Esophagus squamous epithelium (tissue), 5 donors: Measurements from ENCODE around the gene SH3GLB2. TPM values are rescaled to one million over a fixed set of nuclear protein-coding genes. Genes with fewer than 3 reads are reported as not detected.
"Not testable (repeated sequence)": the region's sequence is repeated elsewhere in the genome, so short reads cannot be mapped to it uniquely, and the experiment has no call there.

ENCODE experiments used
- DNase-seq: peaks from one replicate; lab custom pipeline; 2025; lab: John Stamatoyannopoulos, UW
- H3K27ac ChIP-seq, 4 donors: fragments of 200-600 bp; sonication (generic); one replicate each; pipeline ENCODE4 v1.5.1; 2016 to 2019; ENCODE audit warnings: mild to moderate bottlenecking in 1 of 4
- H3K27me3 ChIP-seq, 4 donors: fragments of 200-600 bp; sonication (generic); 1 replicate in 3 of 4; 2 replicates in 1 of 4; pipeline versions ENCODE4 v1.5.1 to v1.6.0; 2017 to 2021; ENCODE audit warnings: antibody characterized with exemption in 1 of 4
- H3K36me3 ChIP-seq, 3 donors: fragments of 200-600 bp; sonication (generic); one replicate each; pipeline ENCODE4 v1.5.1; 2016 to 2019
- H3K4me1 ChIP-seq, 3 donors: fragments of 200-600 bp; sonication (generic); one replicate each; pipeline ENCODE4 v1.5.1; 2017 to 2019
- H3K4me3 ChIP-seq, 4 donors: fragments of 200-600 bp; sonication (generic); 1 replicate in 3 of 4; 2 replicates in 1 of 4; pipeline ENCODE4 v1.5.1; 2016 to 2019; ENCODE audit warnings: mild to moderate bottlenecking in 2 of 4, moderate library complexity in 1 of 4
- H3K9me3 ChIP-seq, 3 donors: fragments of 200-600 bp; sonication (generic); one replicate each; pipeline ENCODE4 v1.5.1; 2016 to 2019
- POLR2A ChIP-seq, 4 donors: fragments of 450-650 bp; IDR thresholded peaks; one replicate each; pipeline ENCODE4 v1.6.1; 2017; ENCODE audit warnings: antibody characterized with exemption in 4 of 4, mild to moderate bottlenecking in 4 of 4, moderate library complexity in 3 of 4
- WGBS, 2 donors: methylation state at CpG; one replicate each; pipeline ENCODE4 v1.1.5; 2018; 5-methylcytosine and 5-hydroxymethylcytosine counted together
- intact Hi-C: fragments of 100-400 bp; cut with DNase I; formaldehyde crosslinking; loops from one replicate; pipeline ENCODE4 v1.15.0; 2022
- total RNA-seq, 4 donors: library from RNA; depleted of rRNA; stranded (reverse); fragments of >200 nt; gene quantifications; one replicate each; pipeline ENCODE4 v1.1.0, GENCODE V29; 2016
- TF ChIP-seq, protein P1 (sequence below), 6 experiments: fragments of 450-650 bp in 4 of 6; fragments of 200-600 bp in 2 of 6; sonication (generic) in 2 of 6; IDR thresholded peaks; one replicate each; pipeline ENCODE4 v1.5.1; 2016 to 2019; ENCODE audit warnings: antibody characterized with exemption in 6 of 6, mild to moderate bottlenecking in 4 of 6, moderate library complexity in 4 of 6
- donor health status: DM: yes; HTN: yes; CAD: no.

Gene SH3GLB2
- total RNA-seq, 4 donors from 2014 or later = 70.3 to 169 (median 113) TPM

DNA sequence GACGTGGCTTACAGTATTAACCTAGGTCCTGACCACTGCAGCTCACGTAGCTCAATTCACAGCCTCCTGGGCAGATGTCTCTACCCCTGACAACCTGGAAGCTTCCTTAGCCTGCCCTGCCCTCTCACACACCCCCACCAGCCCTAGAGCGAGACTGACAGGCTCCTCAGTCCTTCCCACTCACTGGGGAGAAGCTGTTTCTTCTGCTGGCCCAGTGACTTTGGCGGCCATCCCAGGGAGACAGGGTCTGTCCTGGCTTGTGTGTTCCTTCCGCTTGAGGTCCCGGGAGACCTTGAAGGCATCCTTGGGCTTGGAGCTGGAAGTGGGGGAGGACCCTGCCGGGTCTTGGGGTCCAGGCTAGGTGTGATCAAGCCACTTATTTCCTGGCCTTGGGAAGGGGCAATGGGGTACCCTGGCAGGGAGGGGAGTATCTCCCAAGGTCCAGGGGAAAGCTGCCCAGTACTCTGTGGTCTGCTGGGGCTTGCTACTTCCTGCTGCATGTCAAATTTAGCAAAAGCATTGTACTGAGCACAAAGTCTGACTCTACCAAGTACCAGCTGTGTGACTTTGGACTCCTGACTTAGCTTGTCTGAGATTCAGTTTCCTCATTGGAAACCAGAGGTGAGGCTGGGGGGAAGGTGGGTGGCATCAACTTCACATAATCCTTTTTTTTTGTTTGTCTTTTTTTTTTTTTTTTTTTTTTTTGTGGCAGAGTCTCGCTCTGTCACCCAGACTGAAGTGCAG lies 10.2 kb upstream of the SH3GLB2 start:
- WGBS, 2 donors = 38 to 86% methylated on average over 1 to 7 of the region's 8 CpGs
- Histone ChIP-seq H3K27ac (peak overlapping the region; percentile 82 to 96 (median 90)), H3K9me3 (no peaks in the 10 kb centered on the region), H3K27me3 (no peaks in the 10 kb centered on the region), H3K4me3 (peak overlapping the region; percentile 76 to 98 (median 90)), H3K36me3 (peaks cover 11 to 37% (median 12%) of the 10 kb centered on the region in 3 donors), H3K4me1 (peaks cover 15 to 45% (median 18%) of the 10 kb centered on the region in 3 donors)
- TF ChIP-seq, protein P1, sequence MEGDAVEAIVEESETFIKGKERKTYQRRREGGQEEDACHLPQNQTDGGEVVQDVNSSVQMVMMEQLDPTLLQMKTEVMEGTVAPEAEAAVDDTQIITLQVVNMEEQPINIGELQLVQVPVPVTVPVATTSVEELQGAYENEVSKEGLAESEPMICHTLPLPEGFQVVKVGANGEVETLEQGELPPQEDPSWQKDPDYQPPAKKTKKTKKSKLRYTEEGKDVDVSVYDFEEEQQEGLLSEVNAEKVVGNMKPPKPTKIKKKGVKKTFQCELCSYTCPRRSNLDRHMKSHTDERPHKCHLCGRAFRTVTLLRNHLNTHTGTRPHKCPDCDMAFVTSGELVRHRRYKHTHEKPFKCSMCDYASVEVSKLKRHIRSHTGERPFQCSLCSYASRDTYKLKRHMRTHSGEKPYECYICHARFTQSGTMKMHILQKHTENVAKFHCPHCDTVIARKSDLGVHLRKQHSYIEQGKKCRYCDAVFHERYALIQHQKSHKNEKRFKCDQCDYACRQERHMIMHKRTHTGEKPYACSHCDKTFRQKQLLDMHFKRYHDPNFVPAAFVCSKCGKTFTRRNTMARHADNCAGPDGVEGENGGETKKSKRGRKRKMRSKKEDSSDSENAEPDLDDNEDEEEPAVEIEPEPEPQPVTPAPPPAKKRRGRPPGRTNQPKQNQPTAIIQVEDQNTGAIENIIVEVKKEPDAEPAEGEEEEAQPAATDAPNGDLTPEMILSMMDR (IDR thresholded peaks at IDR 0.05) = no peak
- no peak for TF ChIP-seq POLR2A (IDR thresholded peaks at IDR 0.05)
- intact Hi-C loops = no loop called here
- no peak for DNase-seq

DNA sequence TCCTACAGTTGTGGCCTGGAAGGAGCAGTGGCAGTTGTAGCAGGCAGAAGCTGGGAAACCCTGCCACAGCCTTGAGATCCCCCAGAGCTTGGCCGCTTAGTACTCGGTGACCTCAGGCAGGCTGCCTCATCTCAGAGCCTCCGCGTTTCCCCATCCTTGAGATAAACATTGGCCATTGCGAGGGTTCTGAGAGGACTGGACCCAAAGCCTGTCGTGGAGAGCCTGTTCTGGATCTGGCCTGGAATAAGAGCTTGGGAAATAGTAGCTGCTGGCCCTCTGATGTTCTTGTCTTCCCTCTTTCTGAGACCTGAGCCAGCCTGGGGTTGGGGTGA lies 9.6 kb upstream of the SH3GLB2 start:
- peak overlapping the region; percentile 82 to 96 (median 90) for H3K27ac ChIP-seq
- peaks cover 15 to 45% (median 18%) of the 10 kb centered on the region in 3 donors for H3K4me1 ChIP-seq

DNA sequence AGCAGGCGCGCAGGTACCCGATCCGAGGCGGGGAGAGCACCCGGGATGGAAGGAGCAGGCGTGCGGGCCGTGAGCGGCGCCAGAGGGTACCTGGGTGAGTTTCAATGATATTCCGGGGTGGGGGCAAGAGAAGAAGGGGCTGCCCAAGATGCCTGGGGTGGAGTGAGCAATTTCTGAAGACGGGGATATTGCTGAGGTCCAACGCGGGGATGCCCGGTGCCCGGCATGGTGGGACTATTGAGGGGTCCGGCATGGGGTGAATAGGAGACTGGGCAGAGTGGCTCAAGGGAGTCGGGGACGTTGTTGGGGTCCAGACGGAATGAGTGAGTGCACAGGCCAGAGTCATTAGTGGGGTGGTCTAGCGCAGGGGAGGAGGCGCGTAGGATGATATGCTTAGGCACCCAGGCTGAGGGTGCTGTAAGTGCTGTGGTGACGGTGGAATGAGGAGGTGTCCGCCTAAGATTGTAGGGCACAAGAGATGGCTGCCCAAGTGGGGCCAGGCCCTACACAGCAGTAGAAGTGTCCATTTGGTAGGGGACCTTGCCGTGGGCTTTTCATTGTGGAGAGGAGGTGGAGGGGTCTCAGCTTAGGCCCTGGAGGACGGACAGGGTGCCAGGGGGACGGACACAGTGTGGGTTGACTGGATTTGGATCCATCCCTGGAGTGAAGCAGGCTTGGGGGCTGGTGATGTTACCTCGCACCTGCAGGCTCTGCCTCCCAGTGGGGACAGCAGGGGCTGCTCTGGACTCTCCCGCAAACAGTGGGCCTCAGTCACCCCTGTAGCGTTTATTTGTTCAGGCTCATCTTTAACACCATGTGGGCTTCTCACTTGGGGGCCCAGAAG lies 9.0 kb upstream of the SH3GLB2 start:
- DNase-seq = no peak
- Histone ChIP-seq H3K36me3 (peaks cover 3 to 26% (median 6%) of the 10 kb centered on the region in 3 donors), H3K27me3 (no peaks in the 10 kb centered on the region), H3K27ac (peak overlapping the region; percentile 82 to 96 (median 90)), H3K4me1 (peaks cover 15 to 45% (median 18%) of the 10 kb centered on the region in 3 donors), H3K4me3 (peak overlapping the region; percentile 76 to 98 (median 90)), H3K9me3 (no peaks in the 10 kb centered on the region)
- intact Hi-C loops = no loop called here
- 7% methylated on average over 24 to 26 of the region's 32 CpGs for WGBS, 2 donors
- TF ChIP-seq POLR2A (IDR thresholded peaks at IDR 0.05) = no peak
- TF ChIP-seq, protein P1 (IDR thresholded peaks at IDR 0.05) = no peak

More for the DNA sequence above, 9.6 kb upstream of the SH3GLB2 start:
- H3K27me3 ChIP-seq = no peaks in the 10 kb centered on the region
- peak overlapping the region; percentile 76 to 98 (median 90) for H3K4me3 ChIP-seq
- WGBS, 2 donors = 27% methylated on average over 2 of the region's 6 CpGs; no CpG with 5 or more reads in 1 of the 2 donors
- no peaks in the 10 kb centered on the region for H3K9me3 ChIP-seq
- no peak for DNase-seq
- peaks cover 9 to 32% (median 11%) of the 10 kb centered on the region in 3 donors for H3K36me3 ChIP-seq
- no peak for TF ChIP-seq POLR2A (IDR thresholded peaks at IDR 0.05)
- TF ChIP-seq, protein P1 (IDR thresholded peaks at IDR 0.05) = no peak
- intact Hi-C loops = no loop called here

DNA sequence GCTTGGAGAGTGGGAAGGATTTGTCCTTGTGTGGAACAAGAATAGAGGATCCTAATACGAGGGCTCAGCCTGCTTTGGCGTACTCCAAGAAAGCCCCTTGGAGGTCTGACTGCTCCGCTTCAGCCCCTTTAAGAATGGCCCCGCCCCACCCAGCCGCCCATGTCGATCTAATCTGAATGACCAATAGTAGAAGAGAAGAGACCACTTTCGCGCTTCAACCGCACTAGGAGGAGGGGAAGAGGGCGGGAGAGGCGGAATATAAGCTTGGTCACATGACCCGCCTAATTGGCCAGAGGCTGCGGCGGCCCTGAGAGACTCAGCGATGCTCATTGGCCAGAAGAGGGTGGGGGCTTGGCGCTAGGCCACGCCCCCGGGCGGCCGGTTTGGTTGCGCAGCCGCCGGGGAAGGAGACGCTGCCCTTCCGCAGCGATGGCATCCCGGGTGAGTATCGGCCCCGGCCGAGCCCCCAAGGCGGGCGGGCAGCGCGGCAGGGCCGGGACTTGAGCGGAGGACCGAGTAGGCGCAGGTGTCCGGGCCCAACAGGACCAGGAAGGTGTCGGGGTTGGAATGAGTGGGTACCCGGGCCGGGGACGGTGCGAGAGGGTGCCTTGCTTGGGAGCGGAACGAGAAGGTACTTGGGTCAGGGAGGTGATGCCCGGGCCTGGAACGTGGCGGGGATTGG lies 8.3 kb upstream of the SH3GLB2 start, which contains the start of gene MIGA2:
MIGA2 (plus strand) TSS at position 386 of the 682 bp plus-strand sequence. CDS start 3,969 bp downstream, outside the sequence.
- Histone ChIP-seq H3K36me3 (peaks cover 0 to 18% (median 0%) of the 10 kb centered on the region in 3 donors), H3K4me1 (peaks cover 15 to 45% (median 18%) of the 10 kb centered on the region in 3 donors), H3K4me3 (peak within 1 kb of the TSS; percentile 76 to 98 (median 90)), H3K27ac (peak within 1 kb of the TSS; percentile 82 to 96 (median 90)), H3K9me3 (no peaks in the 10 kb centered on the region), H3K27me3 (no peaks in the 10 kb centered on the region)
- DNase-seq = peak; percentile 97
- TF ChIP-seq, protein P1 (IDR thresholded peaks at IDR 0.05) = peak in 2 of 6 experiments; percentile 24 to 42
- TF ChIP-seq POLR2A (IDR thresholded peaks at IDR 0.05) = peak in 3 of 4 donors; percentile 84 to 95 (median 93)
- 0 to 1% methylated on average over 6 to 22 of the region's 49 CpGs for WGBS, 2 donors
- intact Hi-C loops = no loop called here

DNA sequence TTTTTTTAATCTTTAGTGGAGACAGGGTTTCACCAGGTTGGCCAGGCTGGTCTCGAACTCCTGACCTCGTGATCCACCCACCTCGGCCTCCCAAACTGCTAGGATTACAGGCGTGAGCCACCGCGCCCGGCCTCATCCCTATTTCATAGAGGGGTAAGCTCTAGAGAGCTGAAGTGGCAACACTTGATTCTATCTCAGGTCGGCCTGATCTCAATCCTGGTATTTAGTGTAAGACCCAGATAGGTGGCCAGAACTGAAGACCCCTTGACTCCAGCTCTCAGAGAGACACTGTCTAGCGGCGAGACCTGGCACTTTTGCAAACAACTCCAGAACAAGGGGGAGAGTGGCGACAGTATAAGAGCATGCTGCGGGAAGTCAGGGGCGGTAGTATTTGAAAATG lies 7.7 kb upstream of the SH3GLB2 start:
- H3K9me3 ChIP-seq, intact Hi-C loops, DNase-seq, H3K27me3 ChIP-seq: not testable (repeated sequence)
- Histone ChIP-seq H3K36me3 (peaks cover 0 to 13% (median 0%) of the 10 kb centered on the region in 3 donors), H3K4me3 (peak overlapping the region; percentile 76 to 98 (median 90)), H3K27ac (peak overlapping the region; percentile 82 to 96 (median 90)), H3K4me1 (peaks cover 15 to 45% (median 18%) of the 10 kb centered on the region in 3 donors)
- WGBS, 2 donors = 25 to 38% methylated on average over 4 to 8 of the region's 13 CpGs
